Activated CD8-positive, alpha-beta memory T cell treated with anti-CD3 and anti-CD28 coated beads, Interleukin-2, amount 50 U/mL, for 1 hour (primary cell): ENCODE measurements around the gene TMC8.
"Not testable (repeated sequence)": the region's sequence is repeated elsewhere in the genome, so short reads cannot be mapped to it uniquely, and the experiment has no call there.

Experiments used
- DNase-seq: peaks from one replicate; pipeline ENCODE4 v3.0.0-alpha.2; 2020; ENCODE audit errors: extremely low read depth

The TMC8 gene

GRCh38 chr17:78109489-78109761 lies 21.1 kb upstream of the TMC8 start:
- no peak for DNase-seq

GRCh38 chr17:78110363-78111015 lies 20.1 kb upstream of the TMC8 start:
- DNase-seq: no peak

- no peak for DNase-seq
Measured at GRCh38 chr17:78111016-78111726, 19.4 kb upstream of the TMC8 start.

GRCh38 chr17:78111727-78112517 lies 18.6 kb upstream of the TMC8 start:
- no peak for DNase-seq

- DNase-seq: no peak
Measured at GRCh38 chr17:78112518-78113471, 17.8 kb upstream of the TMC8 start.

- no peak for DNase-seq
Measured at GRCh38 chr17:78113804-78114785, 16.5 kb upstream of the TMC8 start.

GRCh38 chr17:78114831-78115723 lies 15.5 kb upstream of the TMC8 start:
- no peak for DNase-seq

- not testable (repeated sequence) for DNase-seq
Measured at GRCh38 chr17:78115803-78116202, 14.8 kb upstream of the TMC8 start.

GRCh38 chr17:78116411-78116810 lies 14.2 kb upstream of the TMC8 start:
- no peak for DNase-seq

- no peak for DNase-seq
Measured at GRCh38 chr17:78117027-78117981, 13.3 kb upstream of the TMC8 start.

- DNase-seq: no peak
Measured at GRCh38 chr17:78118801-78119241, 11.8 kb upstream of the TMC8 start.

- DNase-seq: no peak
Measured at GRCh38 chr17:78120537-78120936, 10.0 kb upstream of the TMC8 start.

- no peak for DNase-seq
Measured at GRCh38 chr17:78120971-78121800, 9.4 kb upstream of the TMC8 start.

GRCh38 chr17:78121801-78122215 lies 8.8 kb upstream of the TMC8 start:
- no peak for DNase-seq

- DNase-seq: no peak
Measured at GRCh38 chr17:78122216-78122930, 8.2 kb upstream of the TMC8 start.

GRCh38 chr17:78122931-78123249 lies 7.7 kb upstream of the TMC8 start:
- no peak for DNase-seq
